GM21381 (cell line): ENCODE data around the gene ARHGEF6.

Experiments used
- ATAC-seq: cut with Tn5 transposase; IDR thresholded peaks from one replicate; pipeline ENCODE4 v1.9.1; 2021; ENCODE audit warnings: mild to moderate bottlenecking, moderate library complexity; ENCODE audit not compliant: unreplicated experiment

ARHGEF6 gene

DNA sequence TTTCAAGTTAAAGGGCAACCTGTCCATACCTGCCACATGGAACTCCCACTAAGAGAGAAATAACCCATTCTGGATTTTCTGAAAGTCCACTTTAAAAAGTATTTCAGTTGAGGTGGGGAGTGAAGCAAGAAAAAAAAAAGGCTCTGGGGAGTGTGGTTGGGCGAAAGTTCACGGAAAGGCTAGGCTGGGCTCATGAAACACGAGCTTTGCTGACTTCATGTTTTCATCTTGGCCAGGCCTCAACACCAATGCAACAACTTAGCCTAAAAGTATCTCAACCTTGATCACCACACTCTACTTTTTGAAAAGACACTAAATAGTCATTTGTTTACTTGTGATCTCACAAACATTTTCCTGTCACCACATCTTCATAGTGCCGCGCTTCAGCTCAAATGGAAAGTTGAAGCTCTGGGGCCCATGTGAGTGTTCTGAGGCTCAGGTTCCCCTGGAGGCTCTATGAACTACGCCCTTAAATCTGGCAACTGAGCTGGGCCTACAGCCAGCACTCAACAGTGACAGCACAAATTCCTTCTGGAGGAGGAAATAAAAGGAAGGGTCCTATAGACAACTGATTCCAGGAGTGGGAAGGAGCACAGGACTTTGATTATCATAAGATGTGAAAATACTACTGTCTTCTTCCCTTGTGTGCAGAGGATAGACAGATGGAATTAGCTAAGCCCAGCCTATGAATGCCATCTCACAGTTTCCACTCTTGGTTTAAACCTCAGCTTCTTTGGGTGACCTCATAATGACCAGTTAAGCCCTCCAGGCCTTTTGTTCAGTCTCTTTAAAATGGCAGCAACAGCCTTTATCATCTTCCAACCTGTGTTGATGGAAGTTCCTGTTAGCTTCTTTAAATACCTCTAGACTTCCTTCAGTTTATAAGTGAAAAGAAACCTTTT, 127.7 kb downstream of the ARHGEF6 start:
- no peak for ATAC-seq

- ATAC-seq: no peak
Observed at GRCh38 chrX:136650811-136651210, 129.9 kb downstream of the ARHGEF6 start.

DNA sequence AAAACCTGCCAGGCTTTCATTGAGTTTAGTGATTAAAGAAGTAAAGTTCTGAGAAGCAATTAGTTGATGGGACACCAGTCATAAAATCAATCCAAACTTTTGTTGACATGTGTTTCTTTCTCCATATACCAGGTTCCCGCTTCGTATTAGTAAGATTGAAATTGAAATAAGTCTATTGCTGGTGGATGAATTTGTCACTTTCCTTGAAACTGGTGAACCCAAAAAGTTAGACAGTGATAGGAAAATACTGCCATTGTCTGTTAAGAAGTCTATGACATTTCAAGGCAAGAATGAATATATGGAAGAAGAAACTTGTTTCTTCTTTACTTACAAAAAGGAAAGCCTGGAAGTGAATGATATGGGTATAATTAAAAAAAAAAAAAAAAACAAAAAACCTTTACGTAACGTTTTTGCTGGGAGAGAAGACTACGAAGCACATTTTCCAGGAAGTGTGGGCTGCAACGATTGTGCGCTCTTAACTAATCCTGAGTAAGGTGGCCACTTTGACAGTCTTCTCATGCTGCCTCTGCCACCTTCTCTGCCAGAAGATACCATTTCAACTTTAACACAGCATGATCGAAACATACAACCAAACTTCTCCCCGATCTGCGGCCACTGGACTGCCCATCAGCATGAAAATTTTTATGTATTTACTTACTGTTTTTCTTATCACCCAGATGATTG, 132.9 kb downstream of the ARHGEF6 start, which contains the start of gene CD40LG:
CD40LG (plus strand) TSS at position 482 of the 684 bp plus-strand sequence; CDS start at position 573, 91 bp downstream.
- no peak for ATAC-seq

GRCh38 chrX:136646602-136647239, 134.0 kb downstream of the ARHGEF6 start:
- ATAC-seq: no peak

GRCh38 chrX:136643243-136643642, 137.5 kb downstream of the ARHGEF6 start:
- no peak for ATAC-seq

DNA sequence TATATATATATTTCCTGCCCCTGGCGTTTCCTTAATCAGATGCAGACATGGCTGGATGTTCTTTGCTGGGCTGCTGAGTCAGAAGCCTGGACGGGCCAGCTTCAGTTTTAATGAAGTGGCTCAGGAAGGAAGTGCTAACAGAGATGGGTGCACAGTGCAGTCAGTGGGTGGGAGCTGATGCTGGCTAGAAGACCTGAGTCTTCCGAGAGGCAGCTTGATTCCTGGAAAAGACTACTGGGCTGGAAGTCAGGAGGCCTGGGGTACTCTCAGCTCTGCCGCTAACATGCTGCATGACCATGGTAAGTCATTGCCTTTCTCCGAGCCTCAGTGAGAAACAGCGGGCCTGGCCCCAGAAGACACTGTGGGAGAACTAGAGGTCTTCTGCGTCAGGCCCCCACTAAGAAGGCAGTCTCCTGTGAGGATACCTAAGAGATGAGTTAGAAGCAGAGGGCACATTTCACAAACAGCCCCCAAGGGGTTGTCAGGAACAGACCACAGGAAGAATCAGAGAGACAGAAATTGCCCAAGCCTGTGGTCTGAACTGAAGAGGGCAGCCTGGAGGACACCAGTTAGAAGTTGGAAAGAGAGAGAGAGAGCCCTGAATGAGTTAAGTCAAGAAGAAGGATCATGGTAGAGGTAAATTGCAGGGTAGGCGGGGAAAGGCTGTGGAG, 141.1 kb downstream of the ARHGEF6 start:
- no peak for ATAC-seq

DNA sequence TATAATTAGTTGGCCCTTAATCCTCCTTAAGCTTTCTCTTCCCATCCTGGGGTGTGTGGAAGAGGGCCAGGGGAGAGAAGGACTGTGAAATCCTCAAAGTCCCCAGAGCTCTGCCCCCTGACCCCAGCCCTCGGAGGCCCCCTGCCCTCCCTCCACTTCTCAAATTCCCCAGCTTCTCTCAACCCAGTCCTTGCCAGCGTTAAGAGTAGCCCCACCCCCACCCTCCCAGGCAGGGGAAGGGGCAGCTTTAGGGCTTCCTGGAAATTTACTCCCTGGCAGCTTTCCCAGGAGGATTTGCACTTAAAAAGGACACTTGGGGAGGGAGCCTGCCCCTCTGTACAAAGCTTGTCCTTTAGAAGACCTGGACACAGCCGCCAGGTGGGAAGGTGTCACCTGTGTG, 144.6 kb downstream of the ARHGEF6 start:
- ATAC-seq: no peak

DNA sequence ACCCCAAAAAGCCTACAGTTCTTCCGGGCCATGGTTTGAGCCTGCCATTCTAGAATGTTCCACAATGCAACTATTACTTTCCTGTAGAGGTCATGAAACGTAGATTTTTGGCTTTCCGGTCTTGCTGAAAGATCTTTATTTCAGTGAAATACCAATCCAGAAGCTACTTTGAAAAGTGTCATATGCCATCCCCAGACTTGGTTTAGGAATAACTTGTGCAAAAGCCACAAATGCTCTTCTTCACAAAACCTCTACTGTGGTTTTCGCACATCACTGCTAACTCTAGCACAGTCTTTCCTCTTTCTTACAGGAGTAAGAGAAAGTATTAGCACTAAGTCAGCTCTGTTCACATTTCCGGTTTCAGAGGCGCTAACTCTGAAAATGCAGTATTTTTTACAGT, 145.5 kb downstream of the ARHGEF6 start:
- ATAC-seq: peak; percentile 92

GRCh38 chrX:136630881-136631280, 149.9 kb downstream of the ARHGEF6 start:
- ATAC-seq: no peak

GRCh38 chrX:136629084-136629750, 151.5 kb downstream of the ARHGEF6 start:
- ATAC-seq: no peak

- ATAC-seq: no peak
Observed at GRCh38 chrX:136627409-136627808, 153.3 kb downstream of the ARHGEF6 start.

DNA sequence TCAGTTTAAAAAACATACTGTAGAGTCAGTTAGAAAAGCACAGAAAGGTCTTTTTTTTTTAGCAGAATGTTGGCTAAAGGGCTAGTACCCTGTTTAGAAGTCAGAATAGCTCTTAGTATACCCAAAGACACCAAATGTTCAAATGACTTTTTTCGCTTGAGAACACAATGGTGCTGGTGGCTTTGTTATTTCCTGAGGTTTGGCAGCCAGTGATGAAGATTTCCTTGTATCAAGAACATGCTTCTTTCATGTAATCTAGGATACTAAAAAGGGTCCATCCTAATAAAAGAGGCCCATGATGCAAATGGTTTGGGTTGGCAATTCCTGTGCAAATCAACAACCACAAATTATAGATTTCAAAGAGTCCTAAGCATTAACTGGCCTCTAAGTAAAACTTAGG, 153.8 kb downstream of the ARHGEF6 start:
- no peak for ATAC-seq

- ATAC-seq: peak; percentile 69
Observed at GRCh38 chrX:136626237-136626636, 154.5 kb downstream of the ARHGEF6 start.

- ATAC-seq: no peak
Observed at GRCh38 chrX:136625246-136625645, 155.5 kb downstream of the ARHGEF6 start.

- ATAC-seq: no peak
Observed at GRCh38 chrX:136623396-136623795, 157.3 kb downstream of the ARHGEF6 start.

DNA sequence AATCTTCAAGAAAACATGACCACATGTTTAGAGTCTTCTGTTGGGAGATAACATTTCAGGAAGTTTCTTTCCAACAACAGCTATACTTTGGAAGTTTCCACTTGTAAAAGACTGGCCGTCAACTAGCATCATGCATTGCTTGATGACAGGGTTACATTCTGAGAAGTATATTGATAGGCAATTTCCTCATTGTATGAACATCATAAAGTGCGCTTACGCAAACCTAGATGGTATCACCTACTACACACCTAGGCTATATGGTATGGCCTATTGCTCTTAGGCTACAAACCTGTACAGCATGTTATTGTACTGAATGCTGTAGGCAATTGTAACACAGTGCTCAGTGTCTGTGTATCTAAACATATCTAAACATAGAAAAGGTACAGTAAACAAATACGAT, 158.2 kb downstream of the ARHGEF6 start:
- no peak for ATAC-seq

DNA sequence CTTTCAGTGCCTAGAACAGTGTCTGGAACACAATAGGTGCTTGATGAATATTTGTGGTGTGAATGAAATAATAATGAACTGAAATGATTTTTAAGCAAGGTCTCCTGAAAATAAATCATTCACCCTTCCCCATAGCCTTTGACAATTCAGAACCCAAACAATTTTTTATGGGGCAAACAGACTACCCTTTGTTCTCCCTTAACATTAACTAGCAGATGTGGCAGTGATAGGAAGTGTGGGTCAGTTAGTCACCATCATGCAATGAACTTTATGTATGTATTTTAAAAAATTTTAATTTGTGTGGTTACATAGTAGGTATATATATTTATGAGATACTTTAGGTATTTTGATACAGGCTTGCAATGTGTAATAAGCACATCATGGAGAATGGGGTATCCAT, 160.0 kb downstream of the ARHGEF6 start:
- ATAC-seq: no peak

GRCh38 chrX:136619899-136620505, 160.7 kb downstream of the ARHGEF6 start:
- ATAC-seq: no peak

DNA sequence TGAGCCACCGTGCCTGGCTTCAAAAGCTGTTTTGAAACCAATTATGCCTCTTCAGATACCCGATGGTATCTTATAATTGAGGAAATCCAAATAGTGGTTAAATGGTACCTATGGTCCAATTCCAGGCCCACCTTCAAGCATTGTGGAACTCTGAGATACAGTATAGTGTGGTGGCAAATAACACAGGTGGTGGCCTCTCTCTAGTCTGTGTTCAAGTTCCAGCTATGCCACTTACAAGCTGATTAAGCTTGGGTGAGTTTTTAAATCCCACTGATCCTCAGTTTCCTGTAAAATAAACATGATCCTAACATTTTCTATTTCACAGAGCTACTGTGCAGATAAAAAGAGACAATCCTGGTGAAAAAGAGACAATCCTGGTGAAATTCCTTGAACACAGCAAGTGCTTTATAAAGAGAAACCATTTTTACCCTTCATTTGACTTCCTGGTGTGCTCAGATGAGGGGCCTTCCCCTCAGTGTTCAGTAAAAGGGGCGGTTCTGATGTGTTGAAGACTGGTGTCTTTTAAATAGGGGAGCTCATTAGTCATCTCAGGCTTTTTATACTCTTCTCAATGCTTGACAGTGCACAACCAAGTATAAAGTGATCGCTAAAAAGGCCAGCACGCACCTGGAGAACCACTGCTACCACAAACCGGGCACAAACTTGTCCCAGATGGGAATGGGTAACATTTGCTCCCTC, 163.6 kb downstream of the ARHGEF6 start:
- peak; percentile 73 for ATAC-seq
